ENCODE data around the gene TNIK.
"Not testable (repeated sequence)": the region's sequence is repeated elsewhere in the genome, so short reads cannot be mapped to it uniquely, and the experiment has no call there.

The TNIK gene

GRCh38 chr3:171469376-171469775 is 9.2 kb upstream of the TNIK start:
- no peak for DNase-seq (ENCODE audit: low spot score)

DNA sequence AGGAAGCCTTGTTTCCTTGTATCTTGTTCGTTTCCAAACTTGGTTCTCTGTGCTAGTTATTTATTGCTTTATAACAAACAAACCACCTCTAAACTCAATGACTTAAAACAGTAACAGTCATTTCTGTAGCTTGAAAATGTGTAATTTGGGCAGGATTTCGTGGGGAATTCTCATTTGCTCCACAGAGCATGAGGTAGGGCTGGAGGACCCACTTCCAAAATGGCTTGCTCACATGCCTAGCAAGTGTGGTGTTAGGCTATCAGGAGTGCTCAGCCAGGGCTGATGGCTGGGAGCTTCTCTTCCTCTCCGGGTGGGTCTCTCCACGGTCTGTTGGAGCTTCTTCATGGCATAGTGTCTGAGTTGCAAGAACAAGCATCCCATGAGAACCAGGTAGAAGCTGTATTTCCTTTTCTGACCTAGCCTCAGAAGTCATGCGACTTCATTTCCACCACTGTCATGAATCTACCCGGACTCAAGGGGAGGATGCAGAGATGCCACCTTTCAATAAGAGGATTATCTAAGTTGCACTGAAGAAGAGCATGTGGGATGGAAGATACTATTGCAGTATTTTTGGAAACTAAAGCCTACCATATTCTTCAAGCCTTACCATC is 8.2 kb upstream of the TNIK start:
- DNase-seq (ENCODE audit: low spot score) = no peak

GRCh38 chr3:171465763-171466162 is 5.6 kb upstream of the TNIK start:
- DNase-seq (ENCODE audit: low spot score) = no peak

GRCh38 chr3:171464462-171464861 is 4.3 kb upstream of the TNIK start:
- no peak for DNase-seq (ENCODE audit: low spot score)

- no peak for DNase-seq (ENCODE audit: low spot score)
Measured at GRCh38 chr3:171462224-171462623, 2.0 kb upstream of the TNIK start.

DNA sequence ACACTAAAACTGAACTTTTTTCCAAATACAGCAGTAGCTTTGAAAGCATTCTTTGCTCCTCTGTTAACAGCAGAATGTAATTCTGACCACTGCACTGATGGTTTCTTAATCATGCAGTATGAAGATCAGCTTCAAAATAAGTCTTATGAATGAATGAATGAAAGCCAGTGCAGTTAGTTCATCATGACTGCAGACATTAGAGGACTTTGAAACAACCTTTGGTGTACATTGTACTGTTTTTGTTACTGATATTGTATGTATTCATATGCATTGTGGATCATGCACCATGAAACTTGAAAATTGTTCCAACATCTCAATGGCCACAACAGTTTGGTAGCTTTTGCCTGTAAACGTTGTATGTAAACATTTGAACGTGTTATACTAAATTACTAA is 1.3 kb upstream of the TNIK start:
- DNase-seq (ENCODE audit: low spot score) = no peak

- peak; percentile 74 for DNase-seq (ENCODE audit: low spot score)
Measured at GRCh38 chr3:171460725-171461524, 720 bp upstream of the TNIK start.

DNA sequence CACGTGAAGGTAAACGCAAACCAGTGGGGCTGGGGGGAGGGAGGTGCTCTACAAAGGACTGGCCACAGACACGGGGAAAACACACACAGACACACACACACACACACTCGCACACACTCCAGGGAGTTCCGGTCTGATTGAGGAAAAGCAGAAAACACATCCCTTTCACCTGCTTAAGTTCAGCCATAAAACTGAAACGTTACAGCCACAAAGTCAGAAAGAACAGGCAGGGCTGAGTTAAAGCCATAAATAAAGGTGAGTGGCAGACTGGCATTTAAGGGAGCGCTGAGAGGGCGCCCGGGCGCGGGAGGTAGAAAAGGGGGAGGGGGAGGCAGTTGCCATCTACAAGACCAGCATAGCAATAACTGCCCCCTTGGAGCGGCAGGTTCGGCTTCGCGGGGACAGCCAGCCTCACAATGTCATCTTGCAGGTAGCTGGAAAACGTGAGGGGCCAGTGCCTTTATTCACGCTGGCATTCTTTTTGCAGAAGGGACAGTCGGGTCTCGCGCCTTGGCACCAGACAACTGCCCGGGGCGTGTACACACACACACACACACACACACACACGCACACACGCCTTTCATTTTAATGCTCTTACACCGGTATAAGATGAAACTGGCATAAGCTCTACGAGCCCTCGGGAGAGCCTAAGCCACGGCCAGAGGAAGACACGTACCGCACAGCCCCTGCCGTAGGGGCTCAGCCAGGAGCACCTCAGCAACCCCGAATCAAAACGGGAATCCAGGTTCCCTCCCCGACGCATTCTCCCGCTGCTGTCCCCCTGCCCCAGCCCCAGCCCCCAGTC is 866 bp downstream of the TNIK start:
- peak; percentile 52 for DNase-seq (ENCODE audit: low spot score)

DNA sequence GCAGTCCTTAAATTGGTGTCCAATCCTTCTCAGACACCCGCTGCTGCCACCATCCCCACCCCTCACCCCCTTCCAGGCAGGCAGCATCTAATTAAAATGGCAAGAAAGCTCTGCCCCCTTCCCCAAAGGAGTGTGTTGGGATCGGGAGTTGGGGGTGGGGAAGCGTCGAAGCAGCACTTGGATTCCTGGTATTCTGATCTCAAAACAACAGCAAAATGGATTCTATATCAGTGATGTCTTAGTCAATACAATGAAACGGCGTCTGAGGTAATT is 1.4 kb downstream of the TNIK start:
- peak; percentile 42 for DNase-seq (ENCODE audit: low spot score)

GRCh38 chr3:171458071-171458863 is 1.9 kb downstream of the TNIK start:
- DNase-seq (ENCODE audit: low spot score) = peak; percentile 32

GRCh38 chr3:171457607-171458061 is 2.6 kb downstream of the TNIK start:
- DNase-seq (ENCODE audit: low spot score) = no peak

- no peak for DNase-seq (ENCODE audit: low spot score)
Measured at GRCh38 chr3:171456765-171457606, 3.2 kb downstream of the TNIK start.

DNA sequence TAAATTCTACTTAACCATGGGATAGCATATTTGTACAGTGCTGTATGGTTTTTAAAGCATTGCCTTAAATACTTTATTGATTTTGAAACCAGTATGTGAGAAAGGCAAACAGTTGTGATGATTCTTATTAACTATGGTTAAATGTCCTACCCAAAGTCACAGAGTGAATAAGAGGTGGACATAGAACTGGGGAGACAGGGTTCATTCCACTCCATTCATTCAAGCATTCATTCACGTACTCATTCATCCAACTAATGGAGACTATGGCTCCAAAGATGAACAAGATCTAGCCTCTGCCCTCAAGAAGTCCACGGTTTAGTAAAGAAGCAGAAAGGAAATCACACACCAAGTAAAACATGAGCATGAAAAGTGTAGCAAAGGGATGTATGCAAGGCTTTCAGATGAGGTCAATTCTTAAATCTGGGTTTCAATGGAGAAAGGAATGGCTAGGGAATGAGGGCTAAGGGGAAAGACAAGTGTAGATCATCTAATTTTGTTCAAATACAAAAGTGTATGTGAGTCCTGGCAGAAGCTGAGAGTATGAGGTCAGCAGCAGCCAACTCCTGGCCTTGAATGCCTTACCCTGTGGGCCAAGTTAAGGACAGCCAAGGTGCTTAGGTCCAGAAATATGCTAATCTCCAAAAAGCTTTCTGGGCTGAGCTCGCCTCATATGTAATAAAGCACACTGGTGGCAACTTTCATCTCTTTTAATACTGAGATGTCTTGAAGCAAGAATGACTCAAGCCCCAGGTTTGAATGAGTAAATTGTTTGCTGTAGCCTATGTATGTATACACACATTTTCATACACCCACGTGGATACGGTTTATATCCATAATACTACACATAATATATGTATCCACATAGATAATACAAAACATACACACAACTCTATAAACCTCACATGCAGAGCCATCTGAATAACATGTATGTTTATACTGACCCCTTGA is 4.3 kb downstream of the TNIK start:
- DNase-seq (ENCODE audit: low spot score) = no peak

GRCh38 chr3:171454041-171454440 is 6.2 kb downstream of the TNIK start:
- DNase-seq (ENCODE audit: low spot score) = peak; percentile 23

DNA sequence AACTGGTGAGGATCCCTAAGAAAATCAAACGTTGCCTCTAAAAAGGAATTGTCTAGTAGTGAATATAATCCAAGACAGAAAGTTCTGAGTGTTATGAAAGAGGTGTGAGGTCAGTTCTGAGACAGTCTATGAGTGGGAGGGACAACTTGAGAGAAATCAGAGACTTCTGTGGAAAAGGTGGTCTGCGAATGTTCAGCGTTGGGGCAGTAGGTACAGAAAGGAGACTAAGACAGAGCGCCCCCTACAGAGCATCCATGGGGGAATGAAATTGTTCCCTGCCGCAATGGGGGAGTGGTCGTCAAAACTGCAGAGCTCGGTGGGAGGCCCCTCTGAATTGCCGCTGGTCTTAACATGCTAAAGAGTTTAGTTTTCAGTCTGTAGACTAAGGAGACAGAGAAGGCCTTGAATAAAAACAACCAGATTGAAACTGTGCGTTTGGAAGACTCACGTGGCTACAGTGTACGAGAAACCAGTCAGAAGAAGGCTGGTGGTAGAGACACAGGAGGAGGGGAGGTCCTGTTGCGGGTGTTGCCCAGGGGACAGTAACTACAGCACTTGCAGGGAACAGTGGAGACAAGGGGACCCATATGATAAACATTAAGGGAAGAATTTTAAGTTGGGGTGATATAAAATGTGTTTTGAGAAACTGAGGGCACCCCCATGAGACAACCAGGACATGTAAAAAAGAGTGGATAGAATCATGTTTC is 6.9 kb downstream of the TNIK start:
- no peak for DNase-seq (ENCODE audit: low spot score)

DNA sequence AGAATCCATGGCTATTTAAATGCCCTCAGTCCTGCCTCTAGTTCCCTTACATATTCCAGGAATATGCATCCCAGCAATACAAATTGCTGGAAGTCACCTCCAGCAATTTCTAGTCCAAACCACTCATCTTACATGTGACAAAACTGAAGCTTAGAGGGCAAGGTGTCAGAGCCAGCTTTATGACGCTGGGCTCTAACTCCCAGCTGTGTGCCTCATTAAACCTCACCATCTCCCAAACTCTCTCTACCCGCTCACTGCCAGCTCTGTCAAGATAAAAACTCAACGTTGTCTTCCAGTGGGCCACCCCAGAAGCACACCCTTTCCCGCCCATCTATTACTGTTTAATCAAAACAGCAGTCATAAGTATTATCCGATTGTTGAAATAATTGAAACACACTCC is 7.9 kb downstream of the TNIK start:
- no peak for DNase-seq (ENCODE audit: low spot score)

DNA sequence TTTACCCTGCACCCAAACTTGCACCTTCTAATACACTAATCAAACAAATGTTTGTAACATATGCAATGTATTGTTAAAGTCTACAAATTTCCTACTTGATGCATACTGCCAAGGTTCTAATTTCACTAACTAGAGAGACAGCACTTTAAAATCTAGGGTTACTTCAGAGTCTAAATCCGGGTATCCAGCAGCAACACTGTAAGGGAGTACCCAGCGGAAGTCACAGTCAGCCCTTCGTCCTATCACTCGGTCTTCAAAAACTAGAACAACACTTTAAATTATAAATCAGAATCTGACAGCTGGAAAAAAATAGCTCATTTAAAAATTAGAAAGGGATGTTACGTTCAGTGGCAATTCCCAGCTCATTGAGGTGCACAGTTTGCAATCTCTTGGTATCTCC is 8.3 kb downstream of the TNIK start:
- no peak for DNase-seq (ENCODE audit: low spot score)

GRCh38 chr3:171447579-171447891 is 12.7 kb downstream of the TNIK start:
- not testable (repeated sequence) for DNase-seq (ENCODE audit: low spot score)

DNA sequence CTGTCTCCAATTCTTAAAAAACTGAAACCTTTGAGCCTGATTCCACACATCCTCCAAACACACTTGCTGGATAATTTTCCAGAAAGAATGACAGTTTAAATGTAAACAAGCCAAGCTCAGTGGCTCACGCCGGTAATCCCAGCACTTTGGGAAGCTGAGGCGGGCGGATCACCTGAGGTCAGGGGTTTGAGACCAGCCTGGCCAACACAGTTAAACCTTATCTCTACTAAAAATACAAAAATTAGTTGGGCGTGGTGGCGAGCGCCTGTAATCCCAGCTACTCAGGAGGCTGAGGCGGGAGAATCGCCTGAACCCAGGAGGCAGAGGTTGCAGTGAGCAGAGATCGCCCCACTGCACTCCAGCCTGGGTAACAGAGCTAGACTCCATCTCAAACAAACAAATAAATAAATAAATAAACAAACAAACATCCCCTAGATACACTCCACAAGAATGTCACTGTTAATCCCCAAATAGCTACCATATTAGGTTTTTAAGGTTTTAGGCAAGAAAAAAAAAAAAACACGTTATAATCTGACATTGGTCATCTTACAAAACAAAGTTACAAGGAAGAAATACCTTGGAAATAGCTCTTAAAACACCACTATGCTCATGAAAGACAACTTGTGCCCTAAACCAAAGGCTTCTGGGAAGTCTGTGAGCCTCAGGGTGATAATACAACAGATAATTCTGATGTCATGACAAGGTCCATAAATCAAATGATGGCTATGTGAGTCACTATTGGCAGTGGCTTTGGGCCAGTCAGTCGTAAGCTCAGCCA is 13.2 kb downstream of the TNIK start:
- DNase-seq (ENCODE audit: low spot score) = no peak

All from putamen (tissue), 1 donor.